ENCODE results near the gene PTPA. TPM values are rescaled to one million over a fixed set of nuclear protein-coding genes. Genes with fewer than 3 reads are reported as not detected.
A peak's percentile ranks its signal among the peaks of the same experiment; 100 is the strongest.

Gene PTPA
- total RNA-seq, 1 donor from 2014 or later = 162 TPM

DNA sequence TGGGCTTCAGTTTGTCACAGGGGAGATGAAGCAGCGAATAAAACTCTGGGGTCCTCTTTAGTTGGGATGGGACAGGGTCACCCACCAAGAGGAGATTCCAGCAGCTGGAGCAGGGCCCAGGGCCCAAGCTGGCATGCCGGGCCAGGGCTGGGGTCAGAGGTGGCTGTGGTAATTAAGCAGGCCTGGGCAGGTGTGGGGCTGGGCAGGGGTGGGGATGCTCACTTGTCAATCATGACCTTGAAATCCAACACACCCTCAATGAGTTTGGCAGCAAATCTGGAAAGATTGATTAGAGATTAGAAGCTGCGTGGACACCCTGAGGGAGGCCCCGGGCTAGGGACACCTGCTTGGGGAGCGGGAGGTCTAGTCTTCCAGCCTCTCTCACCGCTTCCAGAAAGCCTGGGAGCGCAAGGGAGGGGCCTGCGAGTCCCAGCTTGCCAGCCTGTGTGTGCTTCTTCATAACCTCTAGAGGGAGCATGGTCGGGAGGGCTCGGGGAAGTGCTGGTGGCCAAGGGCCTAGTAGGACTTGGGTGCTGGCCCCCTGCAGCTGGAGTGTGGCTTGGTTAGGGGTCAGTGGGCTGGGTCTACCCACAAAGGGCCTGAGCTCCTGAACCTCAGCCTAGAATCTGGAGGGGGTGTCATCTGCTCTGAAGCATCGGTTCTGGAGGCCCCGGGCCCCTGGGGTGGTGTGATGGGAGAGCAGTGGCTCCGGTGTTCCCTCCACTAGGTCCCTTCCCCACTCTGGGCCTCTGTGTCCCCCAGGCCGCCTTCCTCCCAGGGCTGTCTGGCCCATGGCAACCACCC is 8.2 kb upstream of the PTPA start:
- Histone ChIP-seq H3K27me3 (ENCODE audit: low read depth) (no peaks in the 10 kb centered on the region), H3K27ac (replicated peaks) (peak overlapping the region; percentile 6), H3K4me3 (no peak overlapping the region), H3K4me1 (peaks cover 15% of the 10 kb centered on the region), H3K9me3 (replicated peaks) (no peaks in the 10 kb centered on the region), H3K36me3 (peaks cover 32% of the 10 kb centered on the region)
- peak; percentile 34 for DNase-seq
- TF ChIP-seq, protein P1, sequence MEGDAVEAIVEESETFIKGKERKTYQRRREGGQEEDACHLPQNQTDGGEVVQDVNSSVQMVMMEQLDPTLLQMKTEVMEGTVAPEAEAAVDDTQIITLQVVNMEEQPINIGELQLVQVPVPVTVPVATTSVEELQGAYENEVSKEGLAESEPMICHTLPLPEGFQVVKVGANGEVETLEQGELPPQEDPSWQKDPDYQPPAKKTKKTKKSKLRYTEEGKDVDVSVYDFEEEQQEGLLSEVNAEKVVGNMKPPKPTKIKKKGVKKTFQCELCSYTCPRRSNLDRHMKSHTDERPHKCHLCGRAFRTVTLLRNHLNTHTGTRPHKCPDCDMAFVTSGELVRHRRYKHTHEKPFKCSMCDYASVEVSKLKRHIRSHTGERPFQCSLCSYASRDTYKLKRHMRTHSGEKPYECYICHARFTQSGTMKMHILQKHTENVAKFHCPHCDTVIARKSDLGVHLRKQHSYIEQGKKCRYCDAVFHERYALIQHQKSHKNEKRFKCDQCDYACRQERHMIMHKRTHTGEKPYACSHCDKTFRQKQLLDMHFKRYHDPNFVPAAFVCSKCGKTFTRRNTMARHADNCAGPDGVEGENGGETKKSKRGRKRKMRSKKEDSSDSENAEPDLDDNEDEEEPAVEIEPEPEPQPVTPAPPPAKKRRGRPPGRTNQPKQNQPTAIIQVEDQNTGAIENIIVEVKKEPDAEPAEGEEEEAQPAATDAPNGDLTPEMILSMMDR (IDR thresholded peaks at IDR 0.05; ENCODE audit: borderline replicate concordance) = peak; percentile 59
- intact Hi-C loops (cut with micrococcal nuclease) = no loop called here

GRCh38 chr9:129103595-129103965 is 7.6 kb upstream of the PTPA start:
- H3K4me3 ChIP-seq = no peak overlapping the region
- H3K27me3 ChIP-seq (ENCODE audit: low read depth) = no peaks in the 10 kb centered on the region
- intact Hi-C loops (cut with micrococcal nuclease) = no loop called here
- H3K27ac ChIP-seq (replicated peaks) = peak overlapping the region; percentile 6
- TF ChIP-seq, protein P1 (IDR thresholded peaks at IDR 0.05; ENCODE audit: borderline replicate concordance) = no peak
- DNase-seq = no peak
- H3K9me3 ChIP-seq (replicated peaks) = no peaks in the 10 kb centered on the region
- H3K36me3 ChIP-seq = peaks cover 27% of the 10 kb centered on the region
- H3K4me1 ChIP-seq = peaks cover 16% of the 10 kb centered on the region

GRCh38 chr9:129104051-129104450 is 7.2 kb upstream of the PTPA start:
- Histone ChIP-seq H3K4me3 (no peak overlapping the region), H3K27me3 (ENCODE audit: low read depth) (no peaks in the 10 kb centered on the region), H3K36me3 (peaks cover 26% of the 10 kb centered on the region), H3K4me1 (peaks cover 21% of the 10 kb centered on the region), H3K9me3 (replicated peaks) (no peaks in the 10 kb centered on the region), H3K27ac (replicated peaks) (peak overlapping the region; percentile 6)
- intact Hi-C loops (cut with micrococcal nuclease) = no loop called here
- DNase-seq = no peak
- TF ChIP-seq, protein P1 (IDR thresholded peaks at IDR 0.05; ENCODE audit: borderline replicate concordance) = no peak

DNA sequence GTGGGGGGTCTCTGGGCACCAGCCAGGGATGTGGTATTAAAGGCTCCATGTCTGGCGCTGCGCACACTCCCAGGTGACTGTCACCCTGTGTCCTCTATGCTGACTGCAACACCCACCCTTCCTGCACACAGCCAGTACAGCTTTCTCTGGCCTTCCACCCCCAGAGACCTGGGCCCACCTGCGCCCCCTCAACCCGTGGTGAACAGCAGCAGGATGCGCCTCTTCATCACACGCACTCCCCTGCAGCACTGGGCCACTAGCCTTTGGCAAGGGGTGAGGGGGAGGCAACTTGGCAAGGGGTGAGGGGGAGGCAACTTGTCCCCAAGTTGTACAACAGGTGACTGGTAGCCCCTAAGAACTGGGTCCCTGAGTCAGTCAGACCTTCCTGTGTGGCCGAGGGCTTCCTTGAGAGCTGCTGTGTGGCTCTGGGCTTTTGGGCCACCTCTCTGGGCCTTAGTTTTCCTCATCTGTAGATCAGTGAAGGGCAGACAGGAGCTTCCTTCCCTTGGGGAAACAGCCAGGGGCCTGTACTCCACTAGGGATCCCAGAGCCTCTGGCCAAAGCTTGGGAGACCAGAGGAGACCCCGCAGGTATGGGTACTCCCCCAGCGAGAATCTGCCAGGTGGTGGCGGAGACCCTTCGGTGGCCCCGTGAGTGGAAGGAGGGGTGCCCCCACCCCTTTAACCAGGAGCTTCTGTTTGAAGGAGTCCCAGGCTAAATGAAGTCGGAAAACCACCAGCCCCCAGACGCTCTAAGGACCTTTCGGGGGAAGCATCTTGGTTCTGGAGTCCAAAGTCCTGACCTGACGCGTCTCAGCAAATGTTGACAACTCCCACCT is 5.1 kb upstream of the PTPA start:
- Histone ChIP-seq H3K36me3 (peaks cover 26% of the 10 kb centered on the region), H3K9me3 (replicated peaks) (no peaks in the 10 kb centered on the region), H3K27ac (replicated peaks) (no peak overlapping the region), H3K4me3 (no peak overlapping the region), H3K4me1 (peaks cover 36% of the 10 kb centered on the region), H3K27me3 (ENCODE audit: low read depth) (no peaks in the 10 kb centered on the region)
- TF ChIP-seq, protein P1 (IDR thresholded peaks at IDR 0.05; ENCODE audit: borderline replicate concordance) = no peak
- DNase-seq = no peak
- intact Hi-C loops (cut with micrococcal nuclease) = no loop called here

GRCh38 chr9:129107651-129108050 is 3.6 kb upstream of the PTPA start:
- H3K27ac ChIP-seq (replicated peaks) = no peak overlapping the region

More at GRCh38 chr9:129107651-129108050, 3.6 kb upstream of the PTPA start:
- Histone ChIP-seq H3K27me3 (ENCODE audit: low read depth) (no peaks in the 10 kb centered on the region), H3K9me3 (replicated peaks) (no peaks in the 10 kb centered on the region), H3K36me3 (peaks cover 19% of the 10 kb centered on the region), H3K4me3 (no peak overlapping the region), H3K4me1 (peaks cover 50% of the 10 kb centered on the region)
- TF ChIP-seq, protein P1 (IDR thresholded peaks at IDR 0.05; ENCODE audit: borderline replicate concordance) = no peak
- no peak for DNase-seq
- intact Hi-C loops (cut with micrococcal nuclease) = no loop called here
